Nephron progenitor cell (in vitro differentiated cells): ENCODE measurements around the gene CSE1L.

Source experiments
- DNase-seq: peaks from one replicate; pipeline ENCODE4 v3.0.0; 2021
- H3K27ac Mint-ChIP-seq: 2 replicates; pipeline ENCODE4 v1.8.0; 2021; ENCODE audit warnings: mild to moderate bottlenecking, moderate library complexity, mixed read lengths
- H3K27me3 Mint-ChIP-seq: 2 replicates; pipeline ENCODE4 v1.8.0; 2021; ENCODE audit warnings: mild to moderate bottlenecking, low read depth, mixed read lengths; ENCODE audit not compliant: poor library complexity
- H3K36me3 Mint-ChIP-seq: 2 replicates; pipeline ENCODE4 v1.8.0; 2021; ENCODE audit warnings: low read depth, mixed read lengths
- H3K4me1 Mint-ChIP-seq: 2 replicates; pipeline ENCODE4 v1.8.0; 2021; ENCODE audit warnings: mixed read lengths
- H3K4me3 Mint-ChIP-seq: 2 replicates; pipeline ENCODE4 v1.8.0; 2021; ENCODE audit warnings: mild to moderate bottlenecking, moderate library complexity, mixed read lengths
- H3K9me3 Mint-ChIP-seq: 2 replicates; pipeline ENCODE4 v1.8.0; 2021; ENCODE audit warnings: mild to moderate bottlenecking, moderate library complexity, mixed read lengths
- CTCF ChIP-seq: fragments of 200-600 bp; sonication (generic); IDR thresholded peaks from 2 replicates; pipeline ENCODE4 v1.5.0; 2021; ENCODE audit warnings: antibody characterized with exemption

CSE1L gene, protein sequence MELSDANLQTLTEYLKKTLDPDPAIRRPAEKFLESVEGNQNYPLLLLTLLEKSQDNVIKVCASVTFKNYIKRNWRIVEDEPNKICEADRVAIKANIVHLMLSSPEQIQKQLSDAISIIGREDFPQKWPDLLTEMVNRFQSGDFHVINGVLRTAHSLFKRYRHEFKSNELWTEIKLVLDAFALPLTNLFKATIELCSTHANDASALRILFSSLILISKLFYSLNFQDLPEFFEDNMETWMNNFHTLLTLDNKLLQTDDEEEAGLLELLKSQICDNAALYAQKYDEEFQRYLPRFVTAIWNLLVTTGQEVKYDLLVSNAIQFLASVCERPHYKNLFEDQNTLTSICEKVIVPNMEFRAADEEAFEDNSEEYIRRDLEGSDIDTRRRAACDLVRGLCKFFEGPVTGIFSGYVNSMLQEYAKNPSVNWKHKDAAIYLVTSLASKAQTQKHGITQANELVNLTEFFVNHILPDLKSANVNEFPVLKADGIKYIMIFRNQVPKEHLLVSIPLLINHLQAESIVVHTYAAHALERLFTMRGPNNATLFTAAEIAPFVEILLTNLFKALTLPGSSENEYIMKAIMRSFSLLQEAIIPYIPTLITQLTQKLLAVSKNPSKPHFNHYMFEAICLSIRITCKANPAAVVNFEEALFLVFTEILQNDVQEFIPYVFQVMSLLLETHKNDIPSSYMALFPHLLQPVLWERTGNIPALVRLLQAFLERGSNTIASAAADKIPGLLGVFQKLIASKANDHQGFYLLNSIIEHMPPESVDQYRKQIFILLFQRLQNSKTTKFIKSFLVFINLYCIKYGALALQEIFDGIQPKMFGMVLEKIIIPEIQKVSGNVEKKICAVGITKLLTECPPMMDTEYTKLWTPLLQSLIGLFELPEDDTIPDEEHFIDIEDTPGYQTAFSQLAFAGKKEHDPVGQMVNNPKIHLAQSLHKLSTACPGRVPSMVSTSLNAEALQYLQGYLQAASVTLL

GRCh38 chr20:49046087-49046900 lies at the start of gene CSE1L:
TSS of gene CSE1L (plus strand) at chr20:49046312. CDS start at chr20:49058464, 12,152 bp downstream.
- peaks cover 31% of the 10 kb centered on the region for H3K4me1 Mint-ChIP-seq
- H3K9me3 Mint-ChIP-seq, result peaks cover 17% of the 10 kb centered on the region
- no peak for TF ChIP-seq CTCF
- no peaks in the 10 kb centered on the region for H3K27me3 Mint-ChIP-seq
- H3K27ac Mint-ChIP-seq, result peak within 1 kb of the TSS; percentile 99
- peaks cover 29% of the 10 kb centered on the region for H3K36me3 Mint-ChIP-seq
- peak within 1 kb of the TSS; percentile 98 for H3K4me3 Mint-ChIP-seq
- peak; percentile 95 for DNase-seq

DNA sequence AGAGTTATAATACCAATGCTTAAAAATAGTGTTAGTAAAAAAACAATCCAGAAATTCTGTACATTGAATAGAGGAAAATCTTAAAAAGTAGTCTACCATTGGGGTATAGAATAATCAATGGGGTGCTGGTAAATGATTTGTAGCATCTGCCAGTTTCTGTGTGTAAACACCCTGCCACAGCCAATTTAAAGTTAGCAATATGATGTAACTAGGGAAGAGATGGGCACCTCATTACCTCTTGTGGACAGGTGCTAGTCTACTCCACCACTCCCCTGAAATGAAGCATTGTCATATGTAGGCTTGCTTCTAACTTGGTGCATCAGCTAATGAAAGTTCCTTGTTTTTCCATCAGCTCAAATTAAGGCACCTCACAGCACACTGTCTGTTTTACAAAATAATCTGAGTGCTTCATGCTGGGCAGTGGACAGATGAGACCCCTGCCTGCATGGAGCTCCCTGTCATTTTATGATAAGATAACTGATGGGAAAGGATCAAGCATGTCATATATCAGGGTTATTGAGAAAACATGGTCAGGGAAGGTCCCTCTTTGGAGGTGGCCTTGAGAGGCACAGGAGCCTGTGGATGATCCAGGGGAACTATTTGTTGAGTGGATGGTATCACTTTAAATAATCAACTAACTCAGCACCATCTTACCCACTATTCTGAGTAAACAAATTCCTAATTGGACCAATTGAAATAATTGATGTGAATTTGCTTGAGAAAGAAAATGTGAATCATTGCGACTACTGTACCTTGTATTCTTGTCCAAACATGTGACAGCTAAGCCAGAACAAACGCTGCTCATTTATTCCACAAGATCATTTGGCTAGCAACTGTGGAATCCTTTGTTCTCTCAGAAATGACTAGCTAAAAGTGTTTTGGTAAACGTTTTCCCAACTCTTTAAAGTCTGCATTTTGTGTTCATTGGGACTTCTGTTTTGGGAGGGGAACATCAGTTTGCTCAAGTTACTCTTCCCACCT lies 45.9 kb upstream of the CSE1L start:
- no peaks in the 10 kb centered on the region for H3K4me1 Mint-ChIP-seq
- no peaks in the 10 kb centered on the region for H3K9me3 Mint-ChIP-seq
- peaks cover 48% of the 10 kb centered on the region for H3K36me3 Mint-ChIP-seq
- TF ChIP-seq CTCF, result no peak
- no peak overlapping the region for H3K4me3 Mint-ChIP-seq
- no peak for DNase-seq
- H3K27me3 Mint-ChIP-seq, result no peaks in the 10 kb centered on the region
- peak overlapping the region; percentile 12 for H3K27ac Mint-ChIP-seq

GRCh38 chr20:49001741-49002140 lies 44.4 kb upstream of the CSE1L start:
- DNase-seq, result no peak
- no peak for TF ChIP-seq CTCF
- H3K4me1 Mint-ChIP-seq, result no peaks in the 10 kb centered on the region
- H3K4me3 Mint-ChIP-seq, result no peak overlapping the region
- no peaks in the 10 kb centered on the region for H3K27me3 Mint-ChIP-seq
- H3K36me3 Mint-ChIP-seq, result peaks cover 44% of the 10 kb centered on the region
- no peak overlapping the region for H3K27ac Mint-ChIP-seq
- no peaks in the 10 kb centered on the region for H3K9me3 Mint-ChIP-seq

DNA sequence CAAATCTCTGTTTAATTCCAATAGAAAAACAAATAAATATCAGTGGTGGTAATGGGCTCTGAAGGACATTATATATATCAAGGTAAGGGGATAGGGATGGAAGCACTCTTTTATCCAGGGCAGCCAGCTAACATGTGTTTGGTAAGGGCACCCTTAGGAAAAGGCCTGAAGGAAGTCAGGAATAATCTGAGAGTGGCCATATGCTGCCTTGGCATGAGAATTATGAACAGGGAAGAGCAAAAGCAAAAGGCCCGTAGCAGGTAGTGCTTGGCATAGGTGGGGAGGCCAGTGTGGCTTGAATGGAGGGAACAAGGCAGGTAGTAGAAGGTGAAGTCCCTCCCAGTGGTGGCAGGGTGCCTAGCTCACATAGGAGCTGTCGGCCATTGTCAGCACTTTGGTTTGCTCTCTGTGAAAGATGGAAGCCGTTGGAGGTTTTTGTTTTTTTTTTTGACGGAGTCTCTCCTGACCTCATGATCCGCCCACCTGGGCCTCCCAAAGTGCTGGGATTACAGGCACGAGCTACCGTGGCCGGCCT lies 39.6 kb upstream of the CSE1L start:
- DNase-seq, result no peak
- no peaks in the 10 kb centered on the region for H3K27me3 Mint-ChIP-seq
- no peaks in the 10 kb centered on the region for H3K9me3 Mint-ChIP-seq
- no peak for TF ChIP-seq CTCF
- H3K27ac Mint-ChIP-seq, result peak overlapping the region; percentile 73
- peaks cover 43% of the 10 kb centered on the region for H3K36me3 Mint-ChIP-seq
- H3K4me1 Mint-ChIP-seq, result no peaks in the 10 kb centered on the region
- H3K4me3 Mint-ChIP-seq, result no peak overlapping the region
